CD4-positive, alpha-beta T cell treated with Interleukin-21 for 1 hour (primary cell): Measurements from ENCODE around the gene SEC31A.
"Not testable (repeated sequence)": the region's sequence is repeated elsewhere in the genome, so short reads cannot be mapped to it uniquely, and the experiment has no call there.

Experiments used
- DNase-seq: peaks from one replicate; pipeline ENCODE4 v3.0.0-alpha.2; 2020

SEC31A gene, protein sequence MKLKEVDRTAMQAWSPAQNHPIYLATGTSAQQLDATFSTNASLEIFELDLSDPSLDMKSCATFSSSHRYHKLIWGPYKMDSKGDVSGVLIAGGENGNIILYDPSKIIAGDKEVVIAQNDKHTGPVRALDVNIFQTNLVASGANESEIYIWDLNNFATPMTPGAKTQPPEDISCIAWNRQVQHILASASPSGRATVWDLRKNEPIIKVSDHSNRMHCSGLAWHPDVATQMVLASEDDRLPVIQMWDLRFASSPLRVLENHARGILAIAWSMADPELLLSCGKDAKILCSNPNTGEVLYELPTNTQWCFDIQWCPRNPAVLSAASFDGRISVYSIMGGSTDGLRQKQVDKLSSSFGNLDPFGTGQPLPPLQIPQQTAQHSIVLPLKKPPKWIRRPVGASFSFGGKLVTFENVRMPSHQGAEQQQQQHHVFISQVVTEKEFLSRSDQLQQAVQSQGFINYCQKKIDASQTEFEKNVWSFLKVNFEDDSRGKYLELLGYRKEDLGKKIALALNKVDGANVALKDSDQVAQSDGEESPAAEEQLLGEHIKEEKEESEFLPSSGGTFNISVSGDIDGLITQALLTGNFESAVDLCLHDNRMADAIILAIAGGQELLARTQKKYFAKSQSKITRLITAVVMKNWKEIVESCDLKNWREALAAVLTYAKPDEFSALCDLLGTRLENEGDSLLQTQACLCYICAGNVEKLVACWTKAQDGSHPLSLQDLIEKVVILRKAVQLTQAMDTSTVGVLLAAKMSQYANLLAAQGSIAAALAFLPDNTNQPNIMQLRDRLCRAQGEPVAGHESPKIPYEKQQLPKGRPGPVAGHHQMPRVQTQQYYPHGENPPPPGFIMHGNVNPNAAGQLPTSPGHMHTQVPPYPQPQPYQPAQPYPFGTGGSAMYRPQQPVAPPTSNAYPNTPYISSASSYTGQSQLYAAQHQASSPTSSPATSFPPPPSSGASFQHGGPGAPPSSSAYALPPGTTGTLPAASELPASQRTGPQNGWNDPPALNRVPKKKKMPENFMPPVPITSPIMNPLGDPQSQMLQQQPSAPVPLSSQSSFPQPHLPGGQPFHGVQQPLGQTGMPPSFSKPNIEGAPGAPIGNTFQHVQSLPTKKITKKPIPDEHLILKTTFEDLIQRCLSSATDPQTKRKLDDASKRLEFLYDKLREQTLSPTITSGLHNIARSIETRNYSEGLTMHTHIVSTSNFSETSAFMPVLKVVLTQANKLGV

DNA sequence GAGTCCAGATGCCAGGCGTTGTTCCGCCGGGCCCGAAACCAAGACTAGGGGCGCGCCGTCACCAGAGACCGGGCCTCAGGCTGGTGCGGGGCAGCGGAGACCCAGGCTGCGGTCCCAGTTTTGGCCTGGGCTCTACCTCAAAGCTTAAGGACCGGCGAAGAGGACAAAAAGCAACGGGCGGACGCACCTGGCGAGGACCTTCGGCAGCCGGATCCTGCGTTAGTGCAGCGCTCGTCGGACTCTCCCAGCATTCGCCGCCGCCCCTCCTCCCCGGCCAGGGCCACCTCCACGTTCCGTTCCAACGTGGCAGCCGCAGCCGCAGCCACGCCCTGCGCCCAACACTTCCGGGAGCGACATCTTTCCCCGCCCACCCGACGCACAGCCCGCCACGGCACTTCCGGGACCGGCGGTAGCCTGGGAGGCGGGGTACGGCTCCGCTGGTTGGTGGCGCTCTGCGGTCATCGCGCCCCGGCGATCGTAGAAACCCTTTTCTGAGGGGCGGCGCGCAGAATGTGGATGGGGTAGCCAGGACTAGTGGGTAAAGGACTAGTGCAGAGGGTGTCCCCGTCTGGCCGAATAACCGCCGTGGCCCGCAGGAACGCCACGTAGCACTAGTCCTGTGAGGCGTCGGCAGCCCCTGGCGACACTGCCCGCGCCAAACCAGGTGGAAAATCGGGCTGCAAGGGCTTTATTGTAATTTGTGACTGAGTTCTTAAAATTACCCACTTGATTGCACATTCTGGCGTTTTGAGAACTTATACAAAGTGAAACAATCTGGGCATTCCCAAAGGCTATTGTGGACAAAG lies at the start of gene SEC31A:
Gene SEC31A (minus strand): TSS at position 253 of the 806 bp plus-strand sequence. CDS start 9,217 bp downstream, outside the sequence.
- DNase-seq: peak; percentile 97

DNA sequence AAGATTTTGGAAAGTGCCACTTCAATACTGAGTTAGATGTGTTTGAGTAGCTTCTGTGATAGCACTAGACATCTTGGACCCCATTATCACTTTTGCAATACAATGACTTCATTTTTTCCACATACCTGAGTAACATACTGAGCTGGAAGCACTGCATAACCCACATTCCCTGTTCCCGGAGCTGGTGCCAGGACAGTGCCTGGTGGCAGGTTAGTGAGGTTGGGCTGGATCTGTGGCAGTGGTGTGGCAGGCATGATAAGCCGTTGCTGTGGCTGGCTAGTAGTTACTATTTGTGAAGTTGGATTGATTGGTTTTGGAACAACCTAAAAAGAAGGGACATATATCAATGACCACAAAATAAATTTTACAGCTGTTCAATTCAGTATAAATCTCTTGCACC lies 48.5 kb upstream of the SEC31A start:
- no peak for DNase-seq

DNA sequence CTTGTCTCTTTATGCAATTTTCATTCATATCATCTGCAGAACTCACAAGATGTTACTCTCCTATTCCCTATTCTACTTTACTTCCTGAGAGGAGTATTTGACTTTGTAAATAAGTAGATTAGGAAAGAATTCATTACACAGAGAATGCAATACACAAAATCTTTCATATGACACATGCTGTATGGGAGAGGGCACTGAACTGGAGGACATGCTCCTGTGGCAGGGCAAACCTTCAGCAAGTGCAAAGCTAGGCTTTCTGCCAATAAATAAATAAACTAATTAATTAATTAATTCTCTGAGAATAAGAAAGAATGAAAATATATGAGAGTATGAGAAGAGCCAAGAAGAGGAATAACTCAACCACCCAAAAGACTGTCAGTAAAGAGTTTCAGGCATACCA lies 43.5 kb upstream of the SEC31A start:
- no peak for DNase-seq

DNA sequence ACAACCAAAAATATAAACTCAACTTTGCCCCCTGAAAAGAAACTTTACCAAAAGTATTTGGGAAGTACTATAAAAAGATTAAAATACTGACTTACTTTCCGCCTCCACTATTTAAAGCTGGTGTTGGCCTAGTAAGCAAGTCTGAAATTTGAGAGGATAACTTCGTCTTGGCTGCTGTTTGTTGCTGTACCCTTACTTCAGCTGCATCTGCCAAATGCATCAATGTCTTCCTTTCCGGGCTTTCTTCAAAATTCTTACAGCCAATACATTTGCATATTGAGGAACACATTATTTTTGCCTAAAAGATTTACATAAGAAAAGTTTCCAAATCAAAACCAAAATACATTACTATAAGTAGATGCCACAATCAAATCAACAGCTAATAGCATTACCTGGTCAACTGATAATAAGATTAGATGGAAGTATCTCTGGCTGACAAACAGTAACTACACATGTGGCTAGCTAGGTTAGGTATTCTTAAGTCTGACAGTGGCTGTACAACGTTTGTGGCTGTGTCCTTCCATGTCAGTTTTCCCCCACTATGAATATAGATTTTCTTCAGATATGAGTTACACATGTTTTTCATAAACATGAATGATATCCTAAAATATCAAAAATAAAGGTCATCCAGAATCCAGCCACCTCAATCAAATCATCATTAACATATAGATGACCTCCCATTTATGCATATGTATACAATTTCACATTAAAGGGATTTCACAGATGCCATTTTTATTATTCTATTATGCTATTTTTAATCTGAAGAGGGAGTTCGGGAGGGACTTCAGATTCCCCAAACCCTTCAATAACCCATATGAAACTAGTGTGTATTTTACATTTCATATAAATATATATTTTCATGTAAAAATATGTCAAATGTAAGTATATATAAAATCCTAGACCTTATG lies 40.1 kb upstream of the SEC31A start:
- no peak for DNase-seq

GRCh38 chr4:82921795-82922194 lies 30.8 kb upstream of the SEC31A start:
- DNase-seq: no peak

GRCh38 chr4:82919386-82919785 lies 28.4 kb upstream of the SEC31A start:
- DNase-seq: no peak

DNA sequence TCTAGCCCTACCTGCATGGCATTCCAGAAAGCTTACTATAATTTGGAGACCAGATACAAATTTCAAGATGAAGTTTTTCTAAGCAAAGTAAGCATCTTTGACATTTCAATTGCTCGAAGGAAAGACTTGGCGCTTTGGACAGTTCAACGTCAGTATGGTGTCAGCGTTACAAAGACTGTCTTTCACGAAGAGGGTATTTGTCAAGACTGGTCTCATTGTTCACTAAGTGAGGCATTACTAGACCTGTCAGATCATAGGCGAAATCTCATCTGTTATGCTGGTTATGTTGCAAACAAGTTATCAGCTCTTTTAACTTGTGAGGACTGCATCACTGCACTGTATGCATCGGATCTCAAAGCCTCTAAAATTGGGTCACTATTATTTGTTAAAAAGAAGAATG lies 27.1 kb upstream of the SEC31A start:
- DNase-seq: no peak

DNA sequence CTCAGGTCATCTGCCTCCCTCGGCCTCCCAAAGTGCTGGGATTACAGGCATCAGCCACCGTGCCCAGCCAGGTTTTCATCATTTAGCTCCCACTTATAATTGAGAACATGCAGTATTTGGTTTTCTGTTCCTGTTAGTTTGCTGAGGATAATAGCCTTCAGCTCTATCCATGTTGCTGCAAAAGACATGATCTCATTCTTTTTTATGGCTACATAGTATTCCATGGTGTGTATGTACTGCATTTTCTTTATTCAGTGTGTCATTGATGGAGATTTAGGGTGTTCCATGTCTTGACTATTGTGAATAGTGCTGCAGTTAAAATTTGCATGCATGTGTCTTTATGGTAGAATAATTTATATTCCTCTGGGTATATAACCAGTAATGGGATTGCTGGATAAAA lies 23.0 kb upstream of the SEC31A start:
- not testable (repeated sequence) for DNase-seq

GRCh38 chr4:82913305-82913704 lies 22.4 kb upstream of the SEC31A start:
- DNase-seq: no peak

GRCh38 chr4:82909326-82909725 lies 18.4 kb upstream of the SEC31A start:
- DNase-seq: no peak

- no peak for DNase-seq
Observed at GRCh38 chr4:82906469-82906868, 15.5 kb upstream of the SEC31A start.

DNA sequence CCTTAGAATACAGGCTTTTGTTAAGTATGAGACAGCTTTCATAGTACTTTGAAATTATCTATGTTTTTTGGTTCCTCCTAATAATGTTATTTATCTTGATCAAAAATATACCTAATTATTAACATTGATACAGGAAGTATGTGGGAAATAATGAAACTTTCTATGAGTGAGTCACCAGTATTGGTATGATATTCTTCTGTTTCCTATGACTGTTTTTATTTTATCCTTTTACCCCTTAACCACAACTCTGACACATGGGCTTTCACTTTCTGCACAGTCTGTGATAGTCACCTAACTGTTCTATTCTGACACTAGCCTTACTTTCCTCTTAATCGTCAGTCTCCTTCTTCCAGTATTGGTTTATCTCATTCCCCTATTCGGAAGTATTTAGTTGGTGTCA lies 14.3 kb upstream of the SEC31A start:
- DNase-seq: peak; percentile 50

GRCh38 chr4:82903737-82904136 lies 12.8 kb upstream of the SEC31A start:
- no peak for DNase-seq

GRCh38 chr4:82901183-82901718 lies 10.3 kb upstream of the SEC31A start:
- no peak for DNase-seq

GRCh38 chr4:82900411-82901182 lies 9.6 kb upstream of the SEC31A start, which contains the start of gene THAP9:
Gene THAP9, plus strand, starts transcription at chr4:82900735. Its CDS starts 68 bp downstream, at chr4:82900803.
- peak; percentile 99 for DNase-seq

- DNase-seq: no peak
Observed at GRCh38 chr4:82900066-82900410, 9.1 kb upstream of the SEC31A start.

GRCh38 chr4:82899374-82900065 lies 8.6 kb upstream of the SEC31A start:
- DNase-seq: peak; percentile 13

DNA sequence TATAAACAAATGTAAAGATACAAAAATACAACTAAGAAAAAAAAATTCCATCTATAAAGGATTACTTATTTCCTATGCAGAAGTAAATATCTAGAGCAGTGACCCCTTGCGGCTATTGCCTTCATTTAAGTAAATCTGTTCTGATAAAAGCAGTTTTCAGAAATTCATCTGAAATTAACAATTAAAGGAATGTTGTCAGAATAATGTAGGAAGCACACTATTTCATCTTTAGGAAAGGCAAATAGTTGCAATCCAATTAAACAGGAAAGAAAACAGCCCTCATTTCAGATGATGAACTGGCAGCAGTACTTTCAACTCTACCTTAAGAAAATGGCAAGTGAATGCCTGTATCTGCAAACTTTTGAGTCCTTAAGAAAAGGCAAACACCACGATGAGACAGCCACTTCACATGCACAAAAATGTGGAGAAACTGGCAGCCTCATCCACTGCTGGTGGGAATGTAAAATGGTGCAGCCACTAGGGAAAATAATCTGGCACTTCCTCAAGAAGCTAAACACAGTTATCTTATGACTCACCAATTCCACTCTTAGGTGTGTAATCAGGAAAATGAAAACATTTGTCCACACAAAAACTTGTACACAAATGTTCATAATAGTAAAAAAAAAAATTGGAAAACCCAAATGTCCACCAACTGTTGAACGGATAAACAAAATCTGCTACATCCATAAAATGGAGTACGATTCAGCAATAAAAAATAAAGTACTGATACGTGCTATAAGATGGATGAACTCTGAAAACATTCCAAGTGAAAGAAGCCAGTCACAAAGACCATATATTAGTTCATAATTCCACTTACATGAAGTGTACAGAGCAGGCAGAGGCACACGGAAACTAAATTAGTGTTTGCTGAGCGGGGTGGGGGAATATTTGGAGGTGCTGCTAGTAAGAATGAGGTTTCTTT lies 7.6 kb upstream of the SEC31A start:
- peak; percentile 41 for DNase-seq
